Measurements from ENCODE around the gene SPP1.
"Not testable (repeated sequence)": the region's sequence is repeated elsewhere in the genome, so short reads cannot be mapped to it uniquely, and the experiment has no call there.

The SPP1 gene

GRCh38 chr4:87975466-87975865 lies at the start of gene SPP1:
TSS of gene SPP1 (plus strand) at chr4:87975714. CDS start at chr4:87976896, 1,182 bp downstream.
- no peaks in the 10 kb centered on the region for H3K36me3 Mint-ChIP-seq
- peaks cover 10% of the 10 kb centered on the region for H3K27me3 Mint-ChIP-seq
- H3K4me1 Mint-ChIP-seq: peaks cover 7% of the 10 kb centered on the region
- H3K27ac Mint-ChIP-seq: no peak within 1 kb of the TSS
- no peaks in the 10 kb centered on the region for H3K9me3 Mint-ChIP-seq
- peak; percentile 59 for ATAC-seq
- no peak within 1 kb of the TSS for H3K4me3 Mint-ChIP-seq

DNA sequence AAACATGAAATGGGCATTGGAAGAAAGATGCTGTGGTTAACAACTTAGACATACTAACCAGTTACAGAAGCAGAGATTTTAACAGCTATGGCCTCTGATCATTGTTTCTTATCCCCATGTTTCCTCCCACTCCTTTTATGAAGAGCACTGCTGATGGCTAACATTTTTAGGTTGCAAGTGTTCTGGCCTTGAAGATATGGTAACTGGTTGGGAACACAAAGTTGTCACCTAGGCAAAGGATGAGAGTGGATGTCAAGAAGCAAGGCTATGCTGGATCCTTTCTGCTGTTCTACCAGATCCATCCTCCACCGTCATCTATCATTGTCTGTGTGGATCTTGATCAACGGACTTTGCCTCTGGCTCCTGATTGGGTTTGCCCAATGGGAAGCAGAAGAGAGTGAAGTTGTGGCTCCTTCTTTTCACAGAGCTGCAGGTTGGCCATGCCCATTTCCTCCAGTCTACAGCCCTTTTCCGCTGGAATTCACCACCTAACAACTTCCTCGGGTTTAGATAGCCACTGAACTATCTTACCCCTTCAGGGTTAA lies 48.9 kb upstream of the SPP1 start:
- H3K27me3 Mint-ChIP-seq: peaks cover 12% of the 10 kb centered on the region
- ATAC-seq: no peak

GRCh38 chr4:87930629-87931028 lies 44.9 kb upstream of the SPP1 start:
- H3K27ac Mint-ChIP-seq: no peak overlapping the region
- H3K4me1 Mint-ChIP-seq: no peaks in the 10 kb centered on the region
- no peaks in the 10 kb centered on the region for H3K36me3 Mint-ChIP-seq
- H3K4me3 Mint-ChIP-seq: no peak overlapping the region
- ATAC-seq: no peak
- peaks cover 16% of the 10 kb centered on the region for H3K27me3 Mint-ChIP-seq
- H3K9me3 Mint-ChIP-seq: peaks cover 7% of the 10 kb centered on the region

More for the DNA sequence above, 48.9 kb upstream of the SPP1 start:
- H3K36me3 Mint-ChIP-seq: no peaks in the 10 kb centered on the region
- no peak overlapping the region for H3K4me3 Mint-ChIP-seq
- no peaks in the 10 kb centered on the region for H3K4me1 Mint-ChIP-seq
- H3K9me3 Mint-ChIP-seq: peaks cover 7% of the 10 kb centered on the region
- no peak overlapping the region for H3K27ac Mint-ChIP-seq

DNA sequence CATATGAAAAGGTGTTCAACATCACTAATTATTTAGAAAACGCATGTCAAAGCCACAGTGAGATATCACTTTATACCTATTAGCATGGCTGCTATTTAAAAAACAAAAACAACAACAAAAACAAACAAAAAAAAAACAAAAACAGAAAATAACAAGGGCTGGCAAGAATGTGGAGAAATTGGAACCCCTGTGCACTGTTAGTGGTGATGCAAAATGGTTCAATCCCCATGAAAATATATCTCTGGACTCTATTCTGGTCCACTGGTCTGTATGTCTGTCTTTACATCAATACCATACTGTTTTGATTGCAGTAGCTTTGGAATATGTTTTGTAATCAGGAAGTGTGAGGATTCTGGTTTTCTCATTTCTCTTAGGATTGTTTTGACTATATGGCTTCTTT lies 43.6 kb upstream of the SPP1 start:
- Mint-ChIP-seq H3K27ac (no peak overlapping the region), H3K4me1 (no peaks in the 10 kb centered on the region), H3K27me3 (peaks cover 16% of the 10 kb centered on the region), H3K9me3 (peaks cover 7% of the 10 kb centered on the region), H3K36me3 (no peaks in the 10 kb centered on the region), H3K4me3 (no peak overlapping the region)
- ATAC-seq: no peak

GRCh38 chr4:87932718-87933141 lies 42.8 kb upstream of the SPP1 start:
- no peak for ATAC-seq
- Mint-ChIP-seq H3K36me3 (no peaks in the 10 kb centered on the region), H3K9me3 (peaks cover 7% of the 10 kb centered on the region), H3K4me3 (no peak overlapping the region), H3K4me1 (no peaks in the 10 kb centered on the region), H3K27me3 (peaks cover 16% of the 10 kb centered on the region), H3K27ac (no peak overlapping the region)

GRCh38 chr4:87933337-87933736 lies 42.2 kb upstream of the SPP1 start:
- H3K27ac Mint-ChIP-seq: no peak overlapping the region
- no peaks in the 10 kb centered on the region for H3K4me1 Mint-ChIP-seq
- no peaks in the 10 kb centered on the region for H3K36me3 Mint-ChIP-seq
- peaks cover 7% of the 10 kb centered on the region for H3K9me3 Mint-ChIP-seq
- no peak overlapping the region for H3K4me3 Mint-ChIP-seq
- ATAC-seq: no peak
- H3K27me3 Mint-ChIP-seq: peaks cover 16% of the 10 kb centered on the region

GRCh38 chr4:87934157-87934704 lies 41.3 kb upstream of the SPP1 start:
- Mint-ChIP-seq H3K27me3 (peaks cover 16% of the 10 kb centered on the region), H3K4me3 (no peak overlapping the region), H3K36me3 (no peaks in the 10 kb centered on the region), H3K9me3 (peaks cover 7% of the 10 kb centered on the region), H3K27ac (no peak overlapping the region), H3K4me1 (no peaks in the 10 kb centered on the region)
- no peak for ATAC-seq

- H3K4me3 Mint-ChIP-seq: no peak overlapping the region
- no peak overlapping the region for H3K27ac Mint-ChIP-seq
- peaks cover 7% of the 10 kb centered on the region for H3K9me3 Mint-ChIP-seq
- peaks cover 15% of the 10 kb centered on the region for H3K27me3 Mint-ChIP-seq
- no peaks in the 10 kb centered on the region for H3K36me3 Mint-ChIP-seq
- ATAC-seq: no peak
- no peaks in the 10 kb centered on the region for H3K4me1 Mint-ChIP-seq
Measured at GRCh38 chr4:87934973-87935372, 40.5 kb upstream of the SPP1 start.

- H3K9me3 Mint-ChIP-seq, H3K27me3 Mint-ChIP-seq, H3K27ac Mint-ChIP-seq, H3K36me3 Mint-ChIP-seq, H3K4me3 Mint-ChIP-seq, H3K4me1 Mint-ChIP-seq, ATAC-seq: not testable (repeated sequence)
Measured at GRCh38 chr4:87935954-87936353, 39.6 kb upstream of the SPP1 start.

GRCh38 chr4:87937523-87937922 lies 38.0 kb upstream of the SPP1 start:
- no peaks in the 10 kb centered on the region for H3K4me1 Mint-ChIP-seq
- ATAC-seq: no peak
- H3K9me3 Mint-ChIP-seq: no peaks in the 10 kb centered on the region
- H3K27me3 Mint-ChIP-seq: no peaks in the 10 kb centered on the region
- no peak overlapping the region for H3K4me3 Mint-ChIP-seq
- H3K27ac Mint-ChIP-seq: no peak overlapping the region
- H3K36me3 Mint-ChIP-seq: no peaks in the 10 kb centered on the region

- ATAC-seq: no peak
- Mint-ChIP-seq H3K36me3 (no peaks in the 10 kb centered on the region), H3K27ac (no peak overlapping the region), H3K4me3 (no peak overlapping the region), H3K4me1 (no peaks in the 10 kb centered on the region), H3K9me3 (no peaks in the 10 kb centered on the region), H3K27me3 (no peaks in the 10 kb centered on the region)
Measured at GRCh38 chr4:87938746-87939145, 36.8 kb upstream of the SPP1 start.

DNA sequence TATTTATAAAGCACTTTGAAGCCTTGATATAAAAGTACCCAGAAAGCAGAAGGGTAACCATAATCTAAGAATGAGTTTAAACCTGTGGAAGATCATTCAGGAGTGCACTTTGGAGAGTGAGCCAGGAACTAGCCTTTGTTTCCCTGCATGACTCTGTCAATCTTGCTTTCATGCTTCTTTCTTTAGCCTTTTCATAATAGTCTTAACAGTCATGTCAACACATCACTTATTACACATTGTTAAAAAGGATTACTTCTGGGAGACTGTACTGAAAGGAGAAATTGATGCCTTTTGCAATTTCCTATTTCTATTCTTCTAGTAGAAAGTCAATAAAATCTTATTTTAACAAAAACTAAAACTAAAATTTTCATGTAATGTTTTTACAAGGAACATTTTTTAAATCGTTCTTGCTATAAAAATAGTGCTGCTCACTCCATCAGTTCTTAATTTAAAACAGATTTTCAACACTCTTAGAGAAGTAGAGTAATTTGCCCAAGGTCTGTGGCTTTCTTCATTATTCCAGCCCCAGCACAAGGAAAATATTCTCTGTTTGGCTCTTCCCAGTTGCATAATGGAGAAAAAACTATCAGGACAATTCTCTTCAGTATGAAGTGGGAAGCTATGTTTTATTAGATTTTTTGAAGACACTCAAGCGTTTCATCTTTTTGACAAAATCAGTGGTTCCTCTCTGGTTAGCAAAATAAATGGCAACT lies 35.4 kb upstream of the SPP1 start:
- Mint-ChIP-seq H3K4me1 (no peaks in the 10 kb centered on the region), H3K9me3 (no peaks in the 10 kb centered on the region), H3K4me3 (no peak overlapping the region), H3K36me3 (no peaks in the 10 kb centered on the region), H3K27ac (no peak overlapping the region), H3K27me3 (no peaks in the 10 kb centered on the region)
- ATAC-seq: no peak

DNA sequence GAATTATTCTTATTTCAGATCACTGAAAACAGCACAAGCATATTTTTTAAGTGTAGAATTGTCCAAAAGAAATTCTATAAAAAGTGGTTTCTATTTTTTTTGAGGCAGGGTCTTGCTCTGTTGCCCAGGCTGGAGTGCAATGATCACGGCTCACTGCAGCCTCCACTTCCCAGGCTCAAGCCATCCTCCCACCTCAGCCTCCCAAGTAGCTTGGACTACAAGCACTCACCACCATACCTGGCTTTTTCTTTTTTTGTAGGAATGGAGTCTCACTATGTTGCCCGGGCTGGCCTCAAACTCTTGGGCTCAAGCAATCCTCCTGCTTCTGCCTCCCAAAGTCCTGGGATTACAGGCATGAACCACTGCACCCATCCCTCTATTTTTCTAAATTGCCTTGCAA lies 34.7 kb upstream of the SPP1 start:
- not testable (repeated sequence) for H3K4me3 Mint-ChIP-seq, ATAC-seq, H3K4me1 Mint-ChIP-seq, H3K36me3 Mint-ChIP-seq, H3K27ac Mint-ChIP-seq, H3K27me3 Mint-ChIP-seq, H3K9me3 Mint-ChIP-seq

- no peak overlapping the region for H3K27ac Mint-ChIP-seq
- no peak overlapping the region for H3K4me3 Mint-ChIP-seq
- ATAC-seq: no peak
- H3K9me3 Mint-ChIP-seq: no peaks in the 10 kb centered on the region
- H3K36me3 Mint-ChIP-seq: no peaks in the 10 kb centered on the region
- no peaks in the 10 kb centered on the region for H3K27me3 Mint-ChIP-seq
- no peaks in the 10 kb centered on the region for H3K4me1 Mint-ChIP-seq
Measured at GRCh38 chr4:87941537-87942392, 33.7 kb upstream of the SPP1 start.

- no peak for ATAC-seq
- no peaks in the 10 kb centered on the region for H3K9me3 Mint-ChIP-seq
Measured at GRCh38 chr4:87943660-87944149, 31.8 kb upstream of the SPP1 start.

More at GRCh38 chr4:87943660-87944149, 31.8 kb upstream of the SPP1 start:
- Mint-ChIP-seq H3K36me3 (no peaks in the 10 kb centered on the region), H3K4me1 (no peaks in the 10 kb centered on the region), H3K4me3 (no peak overlapping the region), H3K27ac (no peak overlapping the region), H3K27me3 (no peaks in the 10 kb centered on the region)

All from stimulated activated memory B cell treated with anti-CD40 and anti-IgM and Interleukin-4, amounts not matched to agents 10 μg/mL and 1 μg/mL and 100 μg/mL, for 72 hours (primary cell).